ENCODE results near the gene RPL7L1.
"Not testable (repeated sequence)": the region's sequence is repeated elsewhere in the genome, so short reads cannot be mapped to it uniquely, and the experiment has no call there.

The RPL7L1 gene

DNA sequence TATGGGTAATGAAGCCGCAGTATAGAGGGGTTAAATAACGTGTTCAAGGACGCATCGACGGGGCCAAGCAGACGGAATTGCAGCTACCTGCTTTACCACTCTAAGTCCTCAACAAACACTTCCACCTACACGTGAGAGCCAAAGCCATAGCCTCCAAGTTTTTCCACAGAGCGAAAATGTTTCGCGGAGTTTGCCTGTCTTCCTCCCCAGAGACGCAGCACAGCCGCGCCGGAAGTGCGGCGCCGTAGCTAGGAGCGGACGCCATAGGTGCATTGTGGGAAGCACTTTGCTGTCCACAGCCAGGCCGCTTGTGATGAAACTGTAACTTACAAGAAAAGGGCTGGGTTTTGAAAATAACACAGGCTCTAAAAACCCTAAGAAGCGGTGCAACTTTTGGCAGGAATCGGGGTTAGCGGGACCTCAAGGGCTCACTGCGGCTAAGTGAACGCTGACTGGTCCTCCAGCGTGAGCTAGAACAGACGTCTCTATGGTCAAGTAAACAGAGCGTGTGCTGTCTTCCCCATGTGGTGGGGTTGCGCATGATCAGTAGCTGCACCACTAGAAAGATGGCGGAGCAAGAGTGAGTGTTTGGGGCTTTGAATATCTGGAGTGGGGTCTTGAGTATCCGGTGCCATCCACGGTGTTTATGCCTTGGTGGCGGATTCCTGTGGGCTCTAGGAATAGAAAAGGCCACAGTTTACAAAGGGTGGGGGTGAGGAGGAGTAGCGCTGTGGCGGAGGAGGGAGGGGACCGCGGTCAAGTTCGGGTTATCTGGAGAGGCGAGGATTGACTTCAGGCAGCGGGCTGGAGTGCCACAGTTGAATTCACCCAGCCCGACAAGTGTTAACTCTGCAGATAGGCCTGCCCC, at the start of gene RPL7L1:
TSS of gene RPL7L1 (plus strand) at position 245 of the 868 bp plus-strand sequence. CDS start at position 540, 295 bp downstream.
- DNase-seq, result peak; percentile 69 to 73

DNA sequence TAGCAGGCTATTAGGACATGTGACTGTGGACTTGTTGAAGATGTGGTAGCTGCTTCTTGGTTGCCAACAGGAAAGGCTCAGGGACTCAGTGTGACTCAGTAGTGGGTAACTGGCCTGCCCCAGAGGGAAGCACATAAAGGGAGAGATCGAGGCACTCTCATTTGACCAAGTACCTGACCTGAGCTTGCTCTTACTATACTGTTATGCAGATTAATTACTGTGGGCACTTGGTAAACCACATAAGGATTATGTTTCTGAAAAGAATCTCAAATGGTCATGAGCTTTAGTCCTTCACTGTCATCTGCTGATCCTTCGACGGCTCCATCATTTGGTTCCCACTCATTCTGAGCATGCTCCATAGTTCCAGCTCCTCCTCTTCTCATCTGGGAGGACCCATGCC, 48.2 kb upstream of the RPL7L1 start:
- no peak for DNase-seq

DNA sequence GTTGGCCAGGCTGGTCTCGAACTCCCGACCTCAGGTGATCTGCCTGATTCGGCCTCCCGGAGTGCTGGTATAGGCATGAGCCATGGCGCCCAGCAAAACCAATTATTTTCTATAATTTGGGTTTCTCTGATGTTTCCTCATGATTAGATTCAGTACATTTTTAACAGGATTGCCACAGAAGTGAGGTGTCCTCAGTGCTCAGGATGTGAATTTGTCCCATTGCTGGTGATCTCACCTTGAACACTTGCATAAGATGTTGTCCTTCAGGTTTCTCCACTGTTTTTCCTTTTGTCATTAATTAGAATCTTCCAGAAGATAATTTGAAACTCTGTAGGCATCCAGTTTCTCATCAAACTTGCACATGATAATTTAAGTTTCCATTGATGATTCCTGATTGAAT, 45.4 kb upstream of the RPL7L1 start:
- no peak for DNase-seq

DNA sequence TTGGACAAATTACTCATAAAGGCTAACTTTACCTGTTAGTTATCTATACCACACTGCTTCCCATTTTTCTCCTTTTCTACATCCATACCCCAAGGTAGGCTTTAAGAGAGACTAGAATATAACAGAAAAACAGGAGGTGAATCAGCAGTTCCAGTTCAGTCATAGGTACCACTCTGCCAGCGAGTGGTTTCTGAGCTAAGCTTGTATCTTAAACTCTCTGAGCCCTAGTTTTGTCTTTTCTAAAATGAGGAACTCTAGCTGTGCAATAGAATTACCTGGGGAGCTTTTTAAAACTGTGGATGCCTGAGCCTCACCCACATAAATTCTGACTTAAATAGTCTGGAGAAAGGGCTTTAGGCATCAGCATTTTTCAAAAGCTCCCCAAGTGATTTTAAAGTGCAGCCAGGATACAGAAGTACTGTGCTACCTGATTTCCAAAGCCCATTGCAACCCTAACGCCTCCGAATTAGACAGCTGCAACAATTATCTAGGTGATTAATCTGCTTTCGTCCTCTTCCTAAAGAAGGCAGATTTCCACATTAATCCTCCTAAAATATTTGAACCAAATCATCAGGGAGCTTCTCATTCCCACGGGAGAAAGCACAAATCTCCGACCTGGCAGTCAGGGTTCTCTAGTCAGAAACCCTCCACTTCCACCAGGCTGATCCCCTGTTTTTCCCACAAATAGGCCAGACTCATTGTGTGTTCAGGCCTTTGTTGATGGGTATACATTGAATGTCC, 37.4 kb upstream of the RPL7L1 start:
- DNase-seq, result no peak

DNA sequence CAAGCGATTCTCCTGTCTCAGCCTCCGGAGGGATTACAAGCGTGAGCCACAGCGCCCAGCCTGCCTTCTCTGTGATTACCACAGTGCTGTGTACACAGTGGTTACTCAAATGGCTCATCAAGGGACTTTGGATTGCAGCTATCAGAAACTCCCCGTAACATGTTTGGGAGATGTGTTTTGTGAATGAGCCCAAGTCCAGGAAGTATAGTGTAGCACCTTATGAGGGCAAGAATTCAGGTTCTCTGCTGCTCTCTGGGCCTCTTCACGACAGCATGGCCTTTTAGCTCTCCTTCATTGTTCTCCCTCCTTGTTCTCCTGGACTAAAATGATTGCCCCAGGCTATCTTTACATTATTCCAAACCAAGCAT, 34.1 kb upstream of the RPL7L1 start:
- DNase-seq, result no peak

DNA sequence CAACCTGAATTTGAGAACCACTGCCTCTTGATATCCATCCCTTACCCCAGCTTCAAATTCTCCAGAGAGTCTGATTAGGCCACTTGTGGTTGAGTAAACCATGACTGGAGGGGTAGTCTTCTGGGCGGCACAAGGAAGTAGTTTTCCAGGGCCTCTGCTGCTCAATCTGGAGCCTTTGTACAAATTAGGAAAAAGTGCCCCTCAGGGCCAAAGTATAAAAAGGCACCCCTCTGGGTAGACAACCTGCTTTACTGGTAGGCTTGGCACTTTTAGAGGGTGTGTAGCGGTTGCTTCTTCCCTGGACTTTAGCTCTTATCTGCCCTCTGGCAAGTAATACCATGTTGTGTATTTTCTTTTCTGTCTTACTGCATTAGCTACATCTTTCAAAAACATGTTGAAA, 32.9 kb upstream of the RPL7L1 start:
- DNase-seq, result no peak

DNA sequence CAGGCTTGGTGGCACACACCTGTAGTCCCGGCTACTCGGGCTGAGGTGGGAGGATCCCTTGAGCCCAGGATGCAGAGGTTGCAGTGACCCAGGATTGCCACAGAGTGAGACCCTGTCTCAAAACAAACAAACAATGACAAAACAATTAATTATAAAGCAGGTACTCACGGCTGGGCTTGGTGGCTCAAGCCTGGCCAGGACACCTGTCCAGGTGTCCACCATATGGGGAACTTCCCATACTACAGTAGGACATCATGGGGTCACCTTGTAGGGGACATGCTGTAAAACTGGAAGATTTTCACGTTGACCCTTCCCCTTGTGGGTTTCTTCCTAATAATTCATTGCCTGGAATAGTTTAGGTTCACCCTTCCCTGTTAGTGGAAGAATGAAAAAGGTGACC, 30.7 kb upstream of the RPL7L1 start:
- no peak for DNase-seq

DNA sequence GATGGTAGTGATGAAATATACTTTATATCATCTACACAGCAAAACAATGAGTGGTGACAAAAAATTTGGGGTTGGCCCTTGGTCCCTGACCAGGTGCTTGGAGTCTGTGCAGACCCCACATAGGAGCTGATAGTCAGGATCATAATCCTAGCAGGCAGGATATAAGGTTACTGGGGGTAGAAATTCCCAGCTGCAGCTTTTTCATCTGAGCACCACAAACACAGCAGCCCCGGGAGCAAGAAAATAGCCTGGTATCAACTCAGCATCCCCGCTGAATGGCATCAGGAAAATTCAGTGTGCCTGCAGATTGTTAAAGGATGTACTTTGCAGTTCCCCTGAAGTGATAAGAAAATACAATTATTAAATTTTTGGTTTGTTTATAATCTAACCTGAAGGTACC, 27.8 kb upstream of the RPL7L1 start:
- DNase-seq, result no peak

DNA sequence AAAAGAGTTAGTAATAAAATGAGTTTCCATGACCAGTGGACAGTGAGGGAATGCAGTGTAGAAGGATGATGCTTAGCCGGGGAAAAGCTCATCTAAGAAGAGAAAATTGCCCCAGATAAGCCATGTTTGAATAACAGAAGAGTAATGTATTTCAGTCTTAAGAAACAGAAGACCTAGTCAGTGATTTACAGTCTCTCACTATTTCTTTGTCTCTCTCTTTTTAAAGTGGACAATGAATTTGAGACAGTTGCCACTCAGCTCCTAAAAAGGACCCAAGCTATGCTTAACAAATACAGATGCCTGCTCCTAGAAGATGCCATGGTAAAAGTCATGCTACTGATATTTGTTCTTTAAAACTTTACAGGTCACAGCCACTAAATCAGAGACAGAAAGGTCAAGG, 19.4 kb upstream of the RPL7L1 start:
- no peak for DNase-seq

DNA sequence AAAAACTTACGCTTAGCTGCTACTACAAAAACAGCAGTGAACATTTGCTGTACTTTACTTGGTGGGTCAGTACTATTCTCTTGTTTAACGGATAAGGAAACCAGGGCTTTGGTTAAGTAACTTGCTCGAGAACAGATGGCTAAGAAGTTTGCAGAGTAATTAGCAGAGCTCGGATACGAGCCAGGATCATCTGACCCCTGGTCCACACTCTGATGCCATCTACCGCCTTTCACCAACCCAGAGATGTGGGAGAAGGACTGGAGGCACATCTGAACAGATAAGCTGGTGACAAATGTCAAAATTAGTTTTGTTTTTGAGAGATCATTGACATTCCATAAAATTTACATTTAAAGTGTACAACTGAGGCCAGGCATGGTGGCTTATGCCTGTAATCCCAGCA, 18.9 kb upstream of the RPL7L1 start:
- DNase-seq, result no peak

DNA sequence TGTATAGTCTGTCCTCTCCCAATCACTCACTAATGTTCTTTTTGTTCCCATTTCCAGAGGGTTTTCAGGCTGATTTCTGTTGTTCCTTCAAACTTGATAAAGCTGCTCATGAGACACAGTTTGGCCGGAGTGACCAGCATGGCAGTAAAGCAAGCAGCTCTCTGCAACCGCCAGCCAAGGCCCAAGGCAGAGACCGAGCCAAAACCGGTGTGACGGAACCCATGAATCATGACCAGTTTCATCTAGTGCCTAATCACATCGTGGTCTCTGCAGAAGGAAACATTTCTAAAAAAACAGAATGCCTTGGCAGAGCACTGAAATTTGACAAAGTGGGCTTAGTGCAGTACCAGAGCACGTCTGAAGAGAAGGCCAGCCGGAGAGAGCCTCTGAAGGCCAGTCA, 14.8 kb upstream of the RPL7L1 start:
- DNase-seq, result no peak

DNA sequence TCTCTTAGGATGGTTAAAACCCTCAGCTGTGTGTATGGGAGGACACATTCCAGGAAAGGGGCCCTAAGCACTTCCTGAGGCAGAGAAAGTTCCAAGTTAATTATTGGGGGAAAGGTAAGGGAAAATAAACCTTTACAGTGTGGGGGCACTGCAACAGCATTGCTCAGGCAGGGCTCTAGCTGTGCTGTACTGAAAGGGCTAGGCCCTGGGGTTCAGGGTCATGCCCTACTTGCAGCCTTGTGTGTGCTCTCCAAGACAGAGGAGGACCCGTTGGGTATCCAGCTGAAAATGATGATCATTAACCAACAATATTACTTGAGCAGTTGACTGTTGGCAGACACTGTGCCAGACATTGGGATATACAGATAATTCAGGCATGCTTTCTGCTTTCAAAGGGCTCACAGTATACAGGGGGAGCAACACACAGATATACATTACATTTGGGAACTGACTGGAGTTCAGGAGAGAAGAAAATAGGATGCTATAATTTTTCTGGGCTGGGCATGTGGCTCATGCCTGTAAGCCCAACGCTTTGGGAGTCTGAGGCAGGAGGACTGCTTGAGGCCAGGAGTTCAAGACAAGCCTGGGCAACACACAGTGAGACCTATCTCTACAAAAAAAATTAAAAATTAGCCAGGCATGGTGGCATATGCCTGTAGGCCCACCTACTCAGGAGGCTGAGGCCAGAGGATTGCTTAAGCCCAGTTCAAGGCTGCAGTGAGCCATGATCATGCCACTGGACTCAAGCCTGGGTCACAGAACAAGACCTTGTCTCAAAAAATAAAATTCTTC, 9.1 kb upstream of the RPL7L1 start:
- DNase-seq, result no peak

DNA sequence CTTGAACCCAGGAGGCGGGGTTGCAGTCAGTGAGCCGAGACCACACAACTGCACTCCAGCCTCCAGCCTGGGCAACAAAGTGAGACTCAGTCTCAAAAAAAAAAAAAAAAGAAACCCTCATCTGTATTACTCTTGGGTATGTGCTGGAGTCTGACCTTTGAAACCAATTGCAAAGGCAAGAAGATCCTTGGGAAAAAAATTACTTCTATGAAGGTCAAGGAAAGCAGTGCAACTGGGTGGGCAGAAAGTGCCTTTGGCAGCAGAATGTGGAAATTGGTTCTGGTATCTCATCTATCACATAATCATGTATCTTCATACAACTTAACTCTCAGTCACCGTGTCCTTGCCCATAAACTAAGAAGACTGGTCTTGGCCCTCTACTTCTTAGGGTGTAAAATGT, 7.7 kb upstream of the RPL7L1 start:
- no peak for DNase-seq

DNA sequence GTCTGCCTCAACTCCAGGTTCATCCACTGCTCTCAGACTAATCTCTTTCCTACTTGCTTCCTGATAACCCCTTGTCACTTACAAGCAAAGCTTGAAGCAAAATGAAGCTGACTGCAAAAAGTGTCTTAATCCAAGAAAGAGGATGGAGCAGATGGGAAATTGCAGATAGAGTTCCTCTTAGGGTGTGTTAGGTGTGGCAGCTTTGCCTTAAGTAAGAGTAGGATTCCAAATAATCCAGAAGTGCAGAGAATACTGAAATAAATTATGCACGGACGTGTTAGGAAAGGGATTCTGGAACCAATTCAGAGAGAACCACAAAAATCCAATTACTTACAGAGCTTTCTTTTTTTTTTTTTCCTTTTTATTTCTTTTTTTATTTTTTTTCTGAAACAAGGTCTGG, 6.1 kb upstream of the RPL7L1 start:
- no peak for DNase-seq

DNA sequence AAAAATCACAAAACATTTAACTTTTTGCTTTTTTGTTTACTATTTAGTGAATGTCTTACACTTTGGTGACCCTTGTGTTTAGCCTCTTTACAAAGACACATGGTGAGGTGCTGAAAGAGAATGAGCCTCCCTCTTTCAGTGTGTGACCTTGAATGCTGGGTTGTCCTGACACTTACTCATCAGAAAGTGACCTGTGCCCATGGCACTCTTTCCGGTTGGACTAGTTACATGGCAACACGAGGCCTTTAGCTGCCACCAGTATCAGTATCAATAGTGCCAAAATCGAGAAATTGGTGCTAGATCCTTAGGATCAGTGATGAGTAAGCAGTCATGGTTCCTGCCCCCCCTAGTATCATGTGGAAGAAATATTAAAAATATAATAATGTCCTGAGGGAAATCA, 1.7 kb upstream of the RPL7L1 start:
- DNase-seq, result no peak

DNA sequence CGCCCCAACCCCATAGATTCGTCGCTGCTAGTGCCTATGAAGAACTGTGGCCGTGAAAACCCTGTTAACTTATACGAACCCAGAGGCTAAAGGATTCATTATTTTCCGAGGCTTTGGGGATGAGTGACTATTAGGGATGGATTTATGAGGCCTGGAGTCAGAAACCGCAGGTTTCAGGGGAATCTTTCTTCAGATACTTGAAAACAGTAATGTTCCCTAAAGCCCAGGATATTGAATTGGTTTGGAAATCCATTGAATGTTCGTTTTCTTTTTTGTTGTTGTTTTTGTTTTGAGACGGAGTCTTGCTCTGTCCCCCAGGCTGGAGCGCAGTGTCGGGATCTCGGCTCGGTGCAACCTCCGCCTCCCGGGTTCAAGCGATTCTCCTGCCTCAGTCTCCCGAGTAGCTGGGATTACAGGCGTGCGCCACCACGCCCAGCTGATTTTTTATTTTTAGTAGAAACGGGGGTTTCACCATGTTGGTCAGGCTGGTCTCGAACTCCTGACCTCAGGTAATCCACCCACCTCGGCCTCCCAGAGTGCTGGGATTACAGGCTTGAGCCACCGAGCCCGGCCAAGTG, 913 bp downstream of the RPL7L1 start:
- not testable (repeated sequence) for DNase-seq

DNA sequence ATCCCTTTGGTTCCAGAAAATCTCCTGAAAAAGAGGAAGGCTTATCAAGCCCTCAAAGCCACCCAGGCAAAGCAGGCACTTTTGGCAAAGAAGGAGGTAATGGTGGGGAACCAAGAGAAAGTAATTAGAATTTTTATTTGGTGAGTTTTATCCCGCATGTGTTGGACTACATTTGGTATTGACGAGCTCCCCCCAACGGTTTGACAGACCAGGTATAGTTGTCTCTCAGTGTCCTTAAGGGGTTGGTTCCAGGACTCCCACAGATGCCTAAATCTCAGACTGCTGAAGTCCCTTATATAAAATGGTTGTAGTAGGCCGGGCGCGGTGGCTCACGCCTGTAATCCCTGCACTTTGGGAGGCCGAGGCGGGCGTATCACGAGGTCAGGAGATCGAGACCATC, 1.5 kb downstream of the RPL7L1 start:
- not testable (repeated sequence) for DNase-seq

DNA sequence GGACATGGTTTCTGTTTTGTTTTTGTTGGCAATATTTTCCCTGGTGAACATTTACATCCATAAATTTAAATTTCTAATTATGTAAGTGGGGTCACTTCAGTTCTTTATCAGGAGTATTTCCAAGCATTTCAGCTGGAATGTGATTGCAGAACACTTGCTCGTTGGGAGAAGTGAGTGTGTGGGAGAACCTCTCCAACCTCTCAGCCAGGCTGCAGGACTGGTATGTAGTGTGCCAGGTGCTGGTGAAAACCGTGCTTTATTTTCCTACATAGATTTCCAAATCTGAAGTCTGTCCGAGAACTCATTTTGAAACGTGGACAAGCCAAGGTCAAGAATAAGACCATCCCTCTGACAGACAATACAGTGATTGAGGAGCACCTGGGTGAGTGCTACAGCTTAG, 6.3 kb downstream of the RPL7L1 start:
- no peak for DNase-seq

DNA sequence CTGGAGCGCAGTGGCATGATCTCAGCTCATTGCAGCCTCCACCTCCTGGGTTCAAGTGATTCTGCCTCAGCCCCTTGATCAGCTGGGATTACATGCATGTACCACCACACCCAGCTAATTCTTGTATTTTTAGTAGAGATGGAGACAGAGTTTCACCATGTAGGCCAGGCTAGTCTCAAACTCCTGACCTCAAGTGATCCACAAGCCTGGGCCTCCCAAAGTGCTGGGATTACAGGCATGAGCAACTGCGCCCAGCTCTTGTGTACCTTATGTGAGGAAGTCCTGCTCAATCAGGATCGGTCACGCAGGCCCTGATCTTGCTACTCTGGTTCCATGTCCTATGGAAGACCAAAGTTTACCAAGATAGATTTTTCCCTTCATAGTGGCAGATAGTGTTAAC, 8.8 kb downstream of the RPL7L1 start:
- DNase-seq, result not testable (repeated sequence)

DNA sequence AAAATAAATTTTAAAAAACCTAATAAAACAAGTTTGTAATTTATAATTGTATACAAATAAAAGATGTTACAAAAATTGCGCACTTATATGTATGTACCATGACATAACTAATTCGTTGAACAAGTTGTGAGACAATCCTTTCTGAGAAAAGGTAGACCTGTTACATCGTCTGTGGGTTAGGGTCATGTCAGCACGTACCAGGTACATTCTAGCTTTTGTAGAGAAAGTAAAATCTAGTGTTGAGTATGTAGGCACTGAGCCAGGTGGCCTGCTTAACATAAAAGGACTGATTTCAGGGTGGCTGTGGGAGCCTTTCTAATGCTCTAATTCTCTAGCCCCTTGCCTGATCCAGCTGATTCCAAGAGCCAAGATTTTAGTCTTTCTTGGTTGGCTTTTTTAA, 10.4 kb downstream of the RPL7L1 start:
- DNase-seq, result no peak

DNA sequence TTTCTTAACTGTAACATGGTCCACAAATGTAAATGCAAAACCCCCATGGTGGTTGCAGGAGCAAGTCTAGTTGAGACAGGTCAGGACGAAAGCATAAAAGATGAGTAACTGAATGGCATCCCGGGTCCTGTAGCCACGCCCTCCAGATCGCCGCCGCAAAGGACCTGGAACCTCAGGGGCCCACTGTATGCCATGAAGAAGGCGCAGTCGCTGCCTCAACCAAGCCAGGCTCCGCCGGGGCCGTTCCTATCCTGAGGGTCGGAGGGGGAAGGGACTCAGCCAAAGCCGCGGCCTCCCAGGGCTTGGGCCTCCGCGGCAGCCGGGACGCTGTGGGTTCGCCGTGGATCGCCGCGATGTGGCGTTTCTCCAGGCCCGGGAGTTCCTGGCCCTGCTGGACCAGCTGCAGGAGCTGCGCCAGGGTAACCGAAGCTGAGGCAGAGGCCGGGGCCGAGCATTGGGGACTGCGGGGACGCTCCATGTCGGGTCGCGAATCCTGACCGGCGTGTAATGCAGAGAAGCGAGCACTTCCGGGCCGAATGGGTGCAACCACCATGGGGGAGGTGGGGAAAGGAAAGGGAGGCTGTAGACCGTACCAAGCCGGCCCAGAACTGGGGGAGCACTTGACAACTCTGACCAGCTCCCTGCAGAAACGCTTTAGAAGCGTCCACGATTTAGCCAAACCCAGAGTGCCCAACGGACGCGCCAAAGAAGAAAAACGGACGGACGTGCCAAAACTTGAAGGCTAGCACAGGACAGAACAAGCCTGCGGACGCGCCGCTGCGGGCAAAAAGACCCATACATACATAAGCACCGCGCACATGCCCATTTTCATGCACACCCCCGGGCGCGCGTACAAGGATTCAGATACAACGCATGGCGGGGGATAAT, 11.1 kb downstream of the RPL7L1 start:
- DNase-seq, result peak; percentile 84

DNA sequence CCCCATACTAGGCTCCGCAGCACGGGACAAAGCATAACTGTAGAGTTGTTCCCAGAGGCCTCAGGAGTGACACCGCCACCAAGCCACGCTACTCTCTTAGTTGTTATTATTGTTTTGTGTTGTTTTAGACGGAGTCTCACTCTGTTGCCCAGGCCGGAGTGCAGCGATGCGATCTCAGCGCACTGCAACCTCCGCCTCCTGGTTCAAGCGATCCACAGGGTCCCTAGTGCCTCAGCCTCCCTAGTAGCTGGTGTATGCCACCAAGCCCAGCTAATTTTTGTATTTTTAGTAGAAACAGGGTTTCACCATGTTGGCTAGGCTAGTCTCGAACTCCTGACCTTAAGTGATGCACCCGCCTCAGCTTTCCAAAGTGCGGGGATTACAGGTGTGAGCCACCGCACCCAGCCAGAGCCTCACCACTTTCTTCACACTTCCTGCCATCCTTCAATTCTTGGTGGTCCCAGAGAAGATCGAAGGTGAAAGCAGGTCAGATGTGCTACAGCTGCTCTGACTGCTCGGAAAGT, 11.8 kb downstream of the RPL7L1 start:
- DNase-seq, result no peak

Measured in stimulated activated CD4-positive, alpha-beta T cell treated with anti-CD3 and anti-CD28 coated beads, Interleukin-2, amount 100 ng/mL, for 48 hours (primary cell).